ENCODE results near the gene ERGIC1. TPM values are rescaled to one million over a fixed set of nuclear protein-coding genes. Genes with fewer than 3 reads are reported as not detected.

The ERGIC1 gene
- total RNA-seq, 1 donor from 2014 or later = 87.3 TPM

- intact Hi-C loops (cut with DNase I) = no loop called here
- ATAC-seq (no peak), DNase-seq (ENCODE audit: low spot score) (no peak)
Measured at GRCh38 chr5:172942556-172942955, 108.5 kb downstream of the ERGIC1 start.

GRCh38 chr5:172943283-172943841, 109.3 kb downstream of the ERGIC1 start:
- ATAC-seq = no peak
- no peak for DNase-seq (ENCODE audit: low spot score)

GRCh38 chr5:172943906-172944305, 109.9 kb downstream of the ERGIC1 start:
- ATAC-seq (no peak), DNase-seq (ENCODE audit: low spot score) (no peak)
- intact Hi-C loops (cut with DNase I) = no loop called here

More at GRCh38 chr5:172943283-172943841, 109.3 kb downstream of the ERGIC1 start:
- intact Hi-C loops (cut with DNase I) = no loop called here

GRCh38 chr5:172944741-172945140, 110.7 kb downstream of the ERGIC1 start:
- peak; percentile 39 for DNase-seq (ENCODE audit: low spot score)
- intact Hi-C loops (cut with DNase I) = no loop called here
- no peak for ATAC-seq

GRCh38 chr5:172945151-172945550, 111.1 kb downstream of the ERGIC1 start:
- intact Hi-C loops (cut with DNase I) = no loop called here
- DNase-seq (ENCODE audit: low spot score) (peak; percentile 36), ATAC-seq (no peak)

GRCh38 chr5:172946146-172946545, 112.1 kb downstream of the ERGIC1 start:
- DNase-seq (ENCODE audit: low spot score) (no peak), ATAC-seq (no peak)
- intact Hi-C loops (cut with DNase I) = no loop called here

- DNase-seq (ENCODE audit: low spot score) = no peak
- no peak for ATAC-seq
- intact Hi-C loops (cut with DNase I) = no loop called here
Measured at GRCh38 chr5:172949426-172949825, 115.4 kb downstream of the ERGIC1 start.

- ATAC-seq (no peak), DNase-seq (ENCODE audit: low spot score) (no peak)
- intact Hi-C loops (cut with DNase I) = no loop called here
Measured at GRCh38 chr5:172950176-172950965, 116.3 kb downstream of the ERGIC1 start.

- no peak for ATAC-seq
- DNase-seq (ENCODE audit: low spot score) = no peak
- intact Hi-C loops (cut with DNase I) = no loop called here
Measured at GRCh38 chr5:172951371-172952033, 117.5 kb downstream of the ERGIC1 start.

- no peak for ATAC-seq
- intact Hi-C loops (cut with DNase I) = no loop called here
- DNase-seq (ENCODE audit: low spot score) = no peak
Measured at GRCh38 chr5:172952034-172952511, 118.0 kb downstream of the ERGIC1 start.

- DNase-seq (ENCODE audit: low spot score) = no peak
- intact Hi-C loops (cut with DNase I) = no loop called here
- ATAC-seq = peak; percentile 16
Measured at GRCh38 chr5:172953776-172954675, 120.0 kb downstream of the ERGIC1 start.

- no peak for ATAC-seq
- DNase-seq (ENCODE audit: low spot score) = no peak
- intact Hi-C loops (cut with DNase I) = no loop called here
Measured at GRCh38 chr5:172954751-172955159, 120.7 kb downstream of the ERGIC1 start.

GRCh38 chr5:172956228-172956627, 122.2 kb downstream of the ERGIC1 start:
- intact Hi-C loops (cut with DNase I) = no loop called here
- DNase-seq (ENCODE audit: low spot score) (no peak), ATAC-seq (no peak)

GRCh38 chr5:172956936-172957335, 122.9 kb downstream of the ERGIC1 start:
- ATAC-seq = no peak
- intact Hi-C loops (cut with DNase I) = no loop called here
- no peak for DNase-seq (ENCODE audit: low spot score)

- ATAC-seq (no peak), DNase-seq (ENCODE audit: low spot score) (no peak)
- intact Hi-C loops (cut with DNase I) = no loop called here
Measured at GRCh38 chr5:172957458-172957857, 123.4 kb downstream of the ERGIC1 start.

GRCh38 chr5:172958331-172959046, 124.4 kb downstream of the ERGIC1 start:
- peak; percentile 87 for ATAC-seq
- peak; percentile 80 for DNase-seq (ENCODE audit: low spot score)
- intact Hi-C loops (cut with DNase I) = no loop called here

GRCh38 chr5:172959824-172960799, 126.1 kb downstream of the ERGIC1 start:
- intact Hi-C loops (cut with DNase I) = no loop called here
- ATAC-seq (no peak), DNase-seq (ENCODE audit: low spot score) (no peak)
